Stimulated activated CD4-positive, alpha-beta T cell treated with anti-CD3 and anti-CD28 coated beads, Interleukin-12 subunit alpha, Interleukin-12 subunit beta, amount 100 ng/mL, for 24 hours (primary cell): ENCODE data around the gene TENM3.
"Not testable (repeated sequence)": the region's sequence is repeated elsewhere in the genome, so short reads cannot be mapped to it uniquely, and the experiment has no call there.

Experiments
- DNase-seq, 2 experiments: peaks; one replicate each; pipeline ENCODE4 v3.0.0-alpha.2; 2020; ENCODE audit warnings: low read depth in 2 of 2

TENM3 gene

GRCh38 chr4:182807767-182808548 lies 564.8 kb downstream of the TENM3 start:
- no peak for DNase-seq

GRCh38 chr4:182808673-182809416 lies 565.6 kb downstream of the TENM3 start:
- peak; percentile 17 to 32 for DNase-seq

- no peak for DNase-seq
Measured at GRCh38 chr4:182809417-182810102, 566.4 kb downstream of the TENM3 start.

GRCh38 chr4:182810103-182810615 lies 567.0 kb downstream of the TENM3 start:
- no peak for DNase-seq

DNA sequence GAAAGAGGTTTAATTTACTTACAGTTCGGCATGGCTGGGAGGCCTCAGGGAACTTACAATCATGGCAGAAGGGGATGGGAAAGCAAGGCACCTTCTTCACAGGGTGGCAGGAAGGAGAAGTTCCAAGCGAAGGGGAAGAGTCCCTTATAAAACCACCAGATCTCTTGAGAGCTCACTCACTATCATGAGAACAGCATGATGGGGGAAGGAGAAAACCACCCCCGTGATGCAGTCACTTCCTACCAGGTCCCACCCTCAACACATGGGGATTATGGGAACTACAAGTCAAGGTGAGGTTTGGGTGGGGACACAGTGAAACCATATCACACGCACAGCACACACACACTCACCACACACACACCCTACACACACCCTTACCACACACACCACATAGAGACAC lies 569.7 kb downstream of the TENM3 start:
- no peak for DNase-seq

- not testable (repeated sequence) for DNase-seq
Measured at GRCh38 chr4:182814065-182814464, 570.9 kb downstream of the TENM3 start.

GRCh38 chr4:182818926-182819730 lies 575.9 kb downstream of the TENM3 start:
- DNase-seq: no peak

GRCh38 chr4:182819751-182820150 lies 576.5 kb downstream of the TENM3 start:
- DNase-seq: no peak

DNA sequence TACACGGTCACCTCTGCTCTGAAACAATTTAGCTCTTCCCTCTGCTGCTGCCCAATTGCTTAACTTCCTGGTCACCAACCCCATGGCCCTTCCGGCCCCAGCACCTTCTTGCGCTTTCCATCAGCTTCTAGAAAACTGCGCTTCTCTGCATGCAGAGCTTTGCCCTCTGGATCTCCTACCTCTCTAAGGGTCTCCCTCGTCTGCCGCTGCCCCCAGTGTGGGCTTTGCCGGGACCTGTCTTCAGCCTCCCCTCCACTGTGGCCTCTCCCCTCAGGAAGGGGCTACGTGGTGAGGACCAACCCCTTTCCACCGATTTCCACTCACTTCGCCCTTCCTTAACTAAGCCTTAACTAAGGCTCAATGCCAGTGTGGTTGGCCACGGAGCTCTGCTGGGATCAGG lies 579.4 kb downstream of the TENM3 start:
- no peak for DNase-seq

GRCh38 chr4:182823576-182823975 lies 580.4 kb downstream of the TENM3 start:
- DNase-seq: no peak

- DNase-seq: no peak
Measured at GRCh38 chr4:182825003-182825402, 581.8 kb downstream of the TENM3 start.

DNA sequence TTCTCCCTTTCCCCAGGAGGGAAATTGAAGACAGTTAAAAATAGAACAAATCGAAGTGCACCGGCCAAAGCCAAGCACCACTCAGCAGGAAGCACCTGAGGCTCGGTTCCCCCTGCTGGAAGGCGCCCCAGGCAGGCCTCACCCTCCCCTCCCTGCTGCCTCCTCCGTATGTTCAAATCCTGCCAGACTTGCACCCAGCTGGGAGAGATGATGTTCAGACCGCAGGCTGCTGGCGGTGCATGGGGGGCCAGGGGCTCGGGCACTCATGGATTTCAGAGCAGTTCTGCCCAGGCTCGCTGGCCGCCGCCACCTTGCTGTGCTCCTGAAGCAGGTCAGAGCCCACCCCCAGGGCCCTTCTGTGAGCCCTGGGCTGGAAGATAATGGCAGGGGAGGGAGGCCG lies 582.6 kb downstream of the TENM3 start:
- DNase-seq: no peak

GRCh38 chr4:182826391-182826790 lies 583.2 kb downstream of the TENM3 start:
- DNase-seq: no peak

DNA sequence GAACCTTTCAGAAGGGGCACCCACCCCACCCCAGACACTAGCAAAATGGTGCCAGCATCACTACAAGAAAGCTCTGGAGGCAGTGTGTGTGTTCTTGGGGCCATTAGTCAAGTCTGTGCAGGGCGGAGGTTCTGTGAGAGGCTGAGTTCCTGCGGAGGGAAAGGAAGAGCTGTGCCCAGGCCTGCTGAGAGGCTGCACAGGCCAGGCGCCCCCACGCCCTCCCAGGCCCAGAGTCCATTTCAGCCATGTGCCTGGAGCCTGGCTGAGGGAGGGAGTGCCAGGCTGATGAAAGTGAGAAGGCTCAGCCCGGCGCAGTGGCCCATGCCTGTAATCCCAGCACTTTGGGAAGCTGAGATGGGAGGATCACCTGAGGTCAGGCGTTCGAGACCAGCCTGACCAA lies 584.0 kb downstream of the TENM3 start:
- no peak for DNase-seq

- DNase-seq: no peak
Measured at GRCh38 chr4:182827954-182828353, 584.8 kb downstream of the TENM3 start.

GRCh38 chr4:182828360-182829025 lies 585.3 kb downstream of the TENM3 start:
- DNase-seq: no peak

DNA sequence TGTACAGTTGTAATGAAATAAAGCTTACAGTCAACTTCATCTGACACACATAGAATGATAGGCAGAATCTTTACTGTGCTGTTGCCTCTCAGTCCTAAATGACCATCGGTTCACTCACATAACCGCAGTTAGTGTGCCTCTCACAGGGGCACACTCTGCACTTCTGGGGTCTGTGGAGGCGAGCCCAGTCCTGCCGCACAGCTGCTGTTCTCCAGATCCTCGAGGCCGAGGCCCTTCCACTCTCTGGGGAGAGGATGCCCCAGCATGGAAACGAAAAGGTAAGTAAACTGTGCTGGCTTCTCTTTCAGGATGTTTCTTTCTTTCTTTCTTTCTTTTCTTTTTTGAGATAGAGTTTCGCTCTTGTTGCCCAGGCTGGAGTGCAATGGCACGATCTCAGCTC lies 586.0 kb downstream of the TENM3 start:
- no peak for DNase-seq

DNA sequence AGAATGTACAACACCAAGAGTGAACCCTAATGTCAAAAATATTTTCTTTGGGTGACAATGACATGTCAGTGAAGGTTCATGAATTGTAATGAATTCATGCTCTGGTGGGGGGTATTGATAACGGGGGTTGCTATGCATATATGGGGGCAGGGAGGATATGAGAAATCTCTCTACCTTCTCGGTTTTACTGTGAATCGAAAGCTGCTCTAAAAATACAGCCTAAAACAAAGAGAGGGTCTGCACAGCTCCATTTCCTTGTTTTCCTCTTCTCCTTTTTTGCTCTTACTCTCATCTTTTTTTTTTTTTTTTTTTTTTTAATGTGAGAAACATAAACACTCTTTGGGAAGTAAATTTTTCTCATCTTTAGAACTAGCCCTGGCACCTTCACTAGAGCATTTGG lies 588.2 kb downstream of the TENM3 start:
- no peak for DNase-seq

- no peak for DNase-seq
Measured at GRCh38 chr4:182832352-182833120, 589.3 kb downstream of the TENM3 start.
